ENCODE measurements around the gene USP54.
"Not testable (repeated sequence)": the region's sequence is repeated elsewhere in the genome, so short reads cannot be mapped to it uniquely, and the experiment has no call there.

DNA sequence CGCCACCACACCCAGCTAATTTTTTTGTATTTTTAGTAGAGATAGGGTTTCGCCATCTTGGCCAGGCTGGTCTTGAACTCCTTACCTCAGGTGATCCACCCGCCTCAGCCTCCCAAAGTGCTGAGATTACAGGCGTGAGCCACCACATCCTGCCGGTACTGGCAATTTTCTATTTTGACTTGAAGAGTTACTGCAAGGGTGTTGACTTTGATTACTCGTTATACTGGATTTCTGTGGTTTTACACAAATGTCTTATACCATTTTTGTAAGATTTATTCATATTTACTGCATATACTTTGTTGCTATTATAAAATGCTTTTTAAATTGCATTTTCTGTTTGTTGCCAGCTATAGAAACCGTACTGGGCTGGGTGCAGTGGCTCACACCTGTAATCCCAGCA lies 24.1 kb downstream of the USP54 start:
- not testable (repeated sequence) for TF ChIP-seq EZH2 (IDR thresholded peaks at IDR 0.05; ENCODE audit: insufficient read depth, poor library complexity, severe bottlenecking); EZH2phosphoT487 (IDR thresholded peaks at IDR 0.05; ENCODE audit: insufficient read depth, low read depth)

Measured in GM23248 (cell line).